ENCODE results near the gene BRD7. TPM values are rescaled to one million over a fixed set of nuclear protein-coding genes. Genes with fewer than 3 reads are reported as not detected.

Gene BRD7
- total RNA-seq, 2 experiments from 2014 or later = 76.2 to 93.4 TPM

- DNase-seq (no peak), ATAC-seq (no peak)
- H3K36me3 Mint-ChIP-seq (ENCODE audit: low read depth) = peaks cover 31% of the 10 kb centered on the region
- POLR2A ChIA-PET = interaction anchor here (2.2 kb wide), 1 partner anchor 16 kb away, joined by 6 read pairs; no protein-coding TSS in a partner anchor
- peak overlapping the region; percentile 49 for H3K27ac Mint-ChIP-seq
- H3K4me3 Mint-ChIP-seq = no peak overlapping the region
- no peak for TF ChIP-seq CTCF (IDR thresholded peaks at IDR 0.05)
- no peaks in the 10 kb centered on the region for H3K9me3 Mint-ChIP-seq
- CTCF ChIA-PET = interaction anchor here (1.0 to 1.9 kb wide), 3 partner anchors 16 to 56 kb away, joined by 3 to 8 read pairs (median 3); no protein-coding TSS in a partner anchor
- H3K27me3 Mint-ChIP-seq = no peaks in the 10 kb centered on the region
- H3K4me1 Mint-ChIP-seq (ENCODE audit: low read depth) = peaks cover 16% of the 10 kb centered on the region
- intact Hi-C loops (cut with micrococcal nuclease) = loop anchor here (5.0 kb wide), 1 partner anchor 34 kb away; no protein-coding TSS in a partner anchor
Observed at GRCh38 chr16:50311134-50311528, 57.7 kb downstream of the BRD7 start.

GRCh38 chr16:50310308-50311133 lies 58.3 kb downstream of the BRD7 start:
- H3K9me3 Mint-ChIP-seq = no peaks in the 10 kb centered on the region
- H3K27ac Mint-ChIP-seq = peak overlapping the region; percentile 64
- TF ChIP-seq CTCF (IDR thresholded peaks at IDR 0.05) = no peak
- DNase-seq (no peak), ATAC-seq (no peak)
- H3K4me3 Mint-ChIP-seq = no peak overlapping the region
- no peaks in the 10 kb centered on the region for H3K27me3 Mint-ChIP-seq
- CTCF ChIA-PET = interaction anchor here (1.1 to 1.9 kb wide), 2 partner anchors 16 to 44 kb away, joined by 5 to 8 read pairs; no protein-coding TSS in a partner anchor
- peaks cover 31% of the 10 kb centered on the region for H3K36me3 Mint-ChIP-seq (ENCODE audit: low read depth)
- intact Hi-C loops (cut with micrococcal nuclease) = loop anchor here (5.0 kb wide), 1 partner anchor 33 kb away; no protein-coding TSS in a partner anchor
- POLR2A ChIA-PET = interaction anchor here (0.9 to 2.2 kb wide), 2 partner anchors 13 to 17 kb away, joined by 3 to 6 read pairs; no protein-coding TSS in a partner anchor
- peaks cover 16% of the 10 kb centered on the region for H3K4me1 Mint-ChIP-seq (ENCODE audit: low read depth)

GRCh38 chr16:50309527-50310307 lies 59.1 kb downstream of the BRD7 start:
- ChIA-PET CTCF (interaction anchor here (1.1 to 1.9 kb wide), 2 partner anchors 16 to 45 kb away, joined by 5 to 8 read pairs; no protein-coding TSS in a partner anchor), POLR2A (interaction anchor here (0.9 to 2.2 kb wide), 2 partner anchors 12 to 17 kb away, joined by 3 to 6 read pairs; no protein-coding TSS in a partner anchor)
- H3K27me3 Mint-ChIP-seq = no peaks in the 10 kb centered on the region
- H3K36me3 Mint-ChIP-seq (ENCODE audit: low read depth) = peaks cover 28% of the 10 kb centered on the region
- intact Hi-C loops (cut with micrococcal nuclease) = loop anchor here (5.0 kb wide), 1 partner anchor 32 kb away; no protein-coding TSS in a partner anchor
- no peaks in the 10 kb centered on the region for H3K9me3 Mint-ChIP-seq
- DNase-seq (no peak), ATAC-seq (no peak)
- H3K4me3 Mint-ChIP-seq = no peak overlapping the region
- peak overlapping the region; percentile 64 for H3K27ac Mint-ChIP-seq
- no peak for TF ChIP-seq CTCF (IDR thresholded peaks at IDR 0.05)
- peaks cover 16% of the 10 kb centered on the region for H3K4me1 Mint-ChIP-seq (ENCODE audit: low read depth)

GRCh38 chr16:50309156-50309526 lies 59.6 kb downstream of the BRD7 start:
- H3K4me1 Mint-ChIP-seq (ENCODE audit: low read depth) = peaks cover 16% of the 10 kb centered on the region
- CTCF ChIA-PET = interaction anchor here (1.1 to 1.9 kb wide), 2 partner anchors 17 to 46 kb away, joined by 5 to 8 read pairs; no protein-coding TSS in a partner anchor
- H3K9me3 Mint-ChIP-seq = no peaks in the 10 kb centered on the region
- intact Hi-C loops (cut with micrococcal nuclease) = no loop called here
- TF ChIP-seq CTCF (IDR thresholded peaks at IDR 0.05) = no peak
- POLR2A ChIA-PET = interaction anchor here (0.9 kb wide), 1 partner anchor 26 kb away, joined by 3 read pairs; no protein-coding TSS in a partner anchor
- H3K27ac Mint-ChIP-seq = no peak overlapping the region
- DNase-seq (no peak), ATAC-seq (no peak)
- H3K4me3 Mint-ChIP-seq = no peak overlapping the region
- no peaks in the 10 kb centered on the region for H3K27me3 Mint-ChIP-seq
- H3K36me3 Mint-ChIP-seq (ENCODE audit: low read depth) = peaks cover 25% of the 10 kb centered on the region
